IPS DF 19.7 (cell line): ENCODE results near the gene ALG2.

Source experiments
- DNase-seq: peaks from one replicate; pipeline ENCODE4 v3.0.0-alpha.2; 2013; ENCODE audit warnings: low read depth, low spot score

The ALG2 gene

DNA sequence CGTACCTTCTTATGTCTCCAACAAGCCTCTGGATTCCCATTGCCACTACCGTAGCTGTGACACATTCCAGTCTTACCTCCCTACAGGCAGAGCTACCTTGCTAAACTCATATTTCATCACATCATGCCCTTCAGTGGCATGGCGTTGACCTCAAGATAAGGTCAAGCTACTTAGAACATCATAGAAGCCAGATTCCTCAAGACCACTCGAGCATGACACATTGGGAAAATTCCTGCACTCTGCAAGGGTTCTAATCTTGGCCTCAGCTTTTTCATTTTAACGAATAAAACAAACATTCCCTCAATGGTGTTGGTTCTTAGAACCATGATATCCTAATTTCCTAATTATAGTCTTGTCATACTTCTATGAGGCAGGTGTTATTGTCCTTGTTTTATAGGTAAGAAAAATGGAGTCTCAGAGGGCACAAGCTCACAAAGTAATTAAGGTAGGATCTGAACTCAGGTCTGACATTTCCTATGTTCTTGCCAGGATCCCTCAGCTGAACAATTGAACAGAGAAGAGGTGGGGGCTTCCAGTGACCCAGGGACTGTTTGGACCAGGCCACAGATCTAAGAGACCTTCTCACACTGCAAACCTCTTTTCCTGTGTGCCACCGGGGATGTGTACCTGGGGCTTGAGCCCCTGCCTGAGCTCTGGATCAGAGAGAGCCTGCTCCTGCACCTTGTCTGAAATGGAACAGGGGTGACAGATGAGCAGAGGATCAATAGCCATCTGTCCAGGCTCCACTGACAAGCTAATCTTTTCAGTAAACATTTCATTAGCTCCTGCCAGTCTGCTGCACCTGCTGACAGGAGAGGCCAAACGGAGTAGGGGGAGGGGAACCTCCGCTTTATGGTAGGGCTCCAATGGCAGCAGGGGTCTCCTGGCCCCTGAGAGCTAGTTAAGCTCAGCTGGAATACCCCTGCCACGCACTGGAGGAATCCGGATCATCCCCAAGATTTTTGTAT, 49.3 kb downstream of the ALG2 start:
- no peak for DNase-seq

DNA sequence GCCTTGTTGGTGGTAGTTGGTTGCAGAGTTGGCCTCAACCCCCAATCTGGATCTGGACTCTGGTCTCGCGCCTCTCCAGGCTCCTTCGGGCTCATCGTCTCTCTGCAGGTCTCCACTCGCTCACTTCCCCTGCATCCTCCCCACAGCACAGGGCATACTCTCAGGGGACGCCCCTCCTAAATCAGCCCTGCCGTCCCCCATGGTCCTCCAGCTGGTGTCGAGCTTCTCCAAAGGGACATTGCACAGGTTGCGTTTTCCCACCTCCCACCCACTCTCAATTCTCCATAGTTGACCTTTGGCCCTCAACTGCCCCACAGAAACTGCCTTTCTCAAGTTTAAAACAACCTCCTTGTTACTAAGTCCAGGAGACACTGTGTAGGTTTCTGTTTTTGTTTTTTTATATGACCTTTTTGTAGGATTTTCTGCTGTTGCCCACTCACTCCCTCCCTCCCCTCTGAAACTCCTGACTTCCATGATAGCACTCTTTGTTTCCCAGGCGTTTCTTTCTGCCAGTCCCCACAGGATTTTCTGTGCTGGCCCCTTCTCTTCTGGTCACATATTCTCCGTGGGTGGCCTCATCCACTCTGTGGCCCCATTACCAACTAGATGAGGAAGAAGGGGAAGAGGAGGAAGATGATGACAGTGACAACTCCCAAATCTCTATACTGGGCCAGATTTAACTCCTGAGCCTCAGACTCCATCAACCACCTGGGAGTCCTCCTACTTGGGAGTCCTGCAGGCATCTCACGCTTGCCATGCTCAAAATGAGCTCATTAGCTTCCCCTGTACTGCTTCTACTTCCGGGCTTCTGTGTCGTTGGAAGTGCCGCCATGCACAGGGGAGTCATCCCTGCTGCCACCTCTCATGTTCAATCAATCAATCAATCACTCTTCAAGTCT, 50.3 kb downstream of the ALG2 start:
- no peak for DNase-seq

DNA sequence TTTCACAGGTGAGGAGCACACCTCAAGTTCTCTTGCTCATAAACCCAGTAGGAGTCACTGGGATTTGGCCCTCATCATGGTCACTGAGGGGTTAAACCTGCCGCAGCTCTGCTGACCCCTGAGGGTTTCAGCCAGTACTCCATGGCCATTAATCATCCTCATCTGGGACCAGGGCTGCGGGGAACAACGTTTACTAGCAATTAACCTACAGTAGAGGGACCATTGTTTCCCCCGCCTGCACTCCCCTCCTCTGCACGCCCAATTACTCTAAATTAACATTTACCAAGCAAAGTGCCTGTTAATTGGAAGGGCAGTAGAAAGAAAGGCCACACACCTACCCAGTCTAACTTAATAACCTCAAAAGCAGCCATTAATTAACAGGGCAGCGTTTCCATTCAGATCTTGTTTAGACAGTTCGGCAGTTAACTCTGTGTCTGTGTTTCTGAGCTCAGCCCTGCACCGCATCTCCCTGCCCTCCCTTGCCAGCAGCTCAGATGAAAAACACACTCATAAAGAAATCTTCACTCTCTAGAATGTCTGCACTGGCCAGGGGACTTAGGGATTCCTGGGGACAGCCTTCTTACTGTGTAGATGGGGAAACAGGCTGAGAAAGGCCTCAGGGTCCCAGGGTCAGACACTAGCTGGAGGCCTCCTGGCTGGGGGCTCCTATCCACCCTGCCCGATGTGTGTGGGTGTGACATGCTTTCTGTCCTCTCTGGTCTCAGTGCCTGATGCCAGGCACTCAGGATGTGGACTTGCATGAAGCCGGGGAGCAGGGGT, 51.6 kb downstream of the ALG2 start:
- no peak for DNase-seq

DNA sequence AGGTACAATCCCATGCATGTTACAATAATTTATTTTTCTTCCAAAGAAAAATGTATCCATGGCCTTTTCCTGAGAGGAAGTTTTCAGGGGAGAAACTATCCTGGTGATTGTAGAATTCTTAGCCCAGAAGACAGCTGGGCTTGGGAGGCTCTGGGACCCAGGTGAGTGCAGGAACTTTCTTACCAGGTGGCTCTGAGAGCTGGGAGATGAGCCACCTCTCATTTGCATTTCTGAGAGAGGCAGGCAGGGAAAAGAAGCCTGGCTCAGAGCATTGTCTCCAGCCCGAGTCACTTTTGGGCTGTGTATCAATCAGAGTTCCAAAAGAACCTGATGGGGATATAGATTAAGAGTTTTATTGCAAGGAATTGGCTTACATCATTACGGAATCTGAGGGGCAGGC, 52.7 kb downstream of the ALG2 start:
- DNase-seq = no peak

DNA sequence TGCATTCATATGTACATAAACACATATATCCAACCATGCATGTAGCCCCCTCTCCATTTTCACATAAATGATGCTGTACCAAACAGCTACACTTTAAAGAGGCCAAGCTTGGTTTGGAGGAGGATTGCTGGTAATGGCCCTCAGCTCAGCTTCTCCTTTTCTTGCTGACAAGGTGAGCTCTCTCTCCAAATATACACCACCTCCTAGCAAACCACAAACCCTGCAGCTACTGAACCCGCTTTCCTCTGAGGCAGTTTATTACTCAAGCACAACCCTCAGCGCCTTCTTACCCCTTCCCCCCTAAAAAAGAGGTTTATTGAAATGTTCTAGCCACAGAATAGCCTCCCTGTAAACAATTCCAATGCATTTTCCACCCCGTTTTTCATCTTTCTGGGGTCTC, 54.0 kb downstream of the ALG2 start:
- DNase-seq = no peak

DNA sequence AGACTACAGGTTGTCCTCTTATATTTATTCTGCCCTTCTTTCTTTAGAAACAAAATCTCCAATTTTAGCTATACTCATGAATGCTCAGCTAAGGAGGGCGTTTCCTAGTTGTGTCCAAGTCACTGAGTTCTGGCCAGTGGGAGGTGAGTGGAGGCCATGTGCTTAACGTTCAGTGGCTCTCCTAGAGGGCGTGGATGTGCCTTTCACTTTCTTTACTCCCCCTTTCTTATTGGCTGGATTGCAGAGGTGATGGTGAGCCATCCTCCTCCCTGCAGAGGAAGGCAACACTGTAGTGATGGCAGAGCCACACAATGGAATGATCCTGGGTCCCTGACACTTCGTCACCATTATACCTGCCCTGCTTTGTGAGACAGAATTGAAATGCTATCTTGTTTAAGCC, 54.6 kb downstream of the ALG2 start:
- no peak for DNase-seq
